HUES6 (cell line): ENCODE measurements around the gene U2SURP.
"Not testable (repeated sequence)": the region's sequence is repeated elsewhere in the genome, so short reads cannot be mapped to it uniquely, and the experiment has no call there.

ENCODE experiments used
- H3K27ac ChIP-seq: 2 replicates; pipeline ENCODE4 v1.7.0; 2013; ENCODE audit warnings: low read depth, mild to moderate bottlenecking, low read length, inconsistent platforms
- H3K27me3 ChIP-seq: 2 replicates; pipeline ENCODE4 v1.6.1; 2013; ENCODE audit warnings: low read length; ENCODE audit not compliant: control insufficient read depth, insufficient read depth
- H3K36me3 ChIP-seq: 2 replicates; pipeline ENCODE4 v1.6.1; 2013; ENCODE audit warnings: low read length; ENCODE audit not compliant: control insufficient read depth, insufficient read depth
- H3K4me1 ChIP-seq: 2 replicates; pipeline ENCODE4 v1.6.1; 2013; ENCODE audit warnings: low read length; ENCODE audit not compliant: control insufficient read depth, insufficient read depth
- H3K4me3 ChIP-seq: 2 replicates; pipeline ENCODE4 v1.5.1; 2013; ENCODE audit warnings: low read depth, low read length
- H3K9ac ChIP-seq: one replicate; pipeline ENCODE4 v1.6.1; 2013; ENCODE audit warnings: mild to moderate bottlenecking, low read length
- H3K9me3 ChIP-seq: 2 replicates; pipeline ENCODE4 v1.6.1; 2013; ENCODE audit warnings: low read depth, low read length; ENCODE audit not compliant: control insufficient read depth, insufficient read depth

U2SURP gene

GRCh38 chr3:143014921-143015320, 13.6 kb downstream of the U2SURP start:
- Histone ChIP-seq H3K27ac (no peak overlapping the region), H3K9me3 (no peaks in the 10 kb centered on the region), H3K4me3 (no peak overlapping the region), H3K4me1 (no peaks in the 10 kb centered on the region), H3K27me3 (no peaks in the 10 kb centered on the region), H3K9ac (no peak overlapping the region), H3K36me3 (peaks cover 81% of the 10 kb centered on the region)

GRCh38 chr3:143016321-143016972, 15.1 kb downstream of the U2SURP start:
- Histone ChIP-seq H3K27me3 (no peaks in the 10 kb centered on the region), H3K9ac (no peak overlapping the region), H3K9me3 (no peaks in the 10 kb centered on the region), H3K36me3 (peaks cover 90% of the 10 kb centered on the region), H3K27ac (no peak overlapping the region), H3K4me1 (no peaks in the 10 kb centered on the region), H3K4me3 (no peak overlapping the region)

- Histone ChIP-seq H3K36me3 (peaks cover 99% of the 10 kb centered on the region), H3K9me3 (no peaks in the 10 kb centered on the region), H3K9ac (no peak overlapping the region), H3K4me1 (no peaks in the 10 kb centered on the region), H3K27ac (no peak overlapping the region), H3K27me3 (no peaks in the 10 kb centered on the region), H3K4me3 (no peak overlapping the region)
These were observed 23.1 kb downstream of the U2SURP start for GRCh38 chr3:143024351-143024960.

GRCh38 chr3:143031327-143031726, 30.0 kb downstream of the U2SURP start:
- Histone ChIP-seq H3K4me1 (no peaks in the 10 kb centered on the region), H3K36me3 (peaks cover 97% of the 10 kb centered on the region), H3K9me3 (no peaks in the 10 kb centered on the region), H3K4me3 (no peak overlapping the region), H3K9ac (no peak overlapping the region), H3K27ac (no peak overlapping the region), H3K27me3 (no peaks in the 10 kb centered on the region)

GRCh38 chr3:143031796-143032387, 30.5 kb downstream of the U2SURP start:
- H3K4me1 ChIP-seq, H3K27ac ChIP-seq, H3K9ac ChIP-seq, H3K4me3 ChIP-seq, H3K9me3 ChIP-seq, H3K27me3 ChIP-seq: not testable (repeated sequence)
- H3K36me3 ChIP-seq, result peaks cover 97% of the 10 kb centered on the region

- Histone ChIP-seq H3K27me3 (no peaks in the 10 kb centered on the region), H3K27ac (no peak overlapping the region), H3K4me1 (no peaks in the 10 kb centered on the region), H3K36me3 (peaks cover 91% of the 10 kb centered on the region), H3K9ac (no peak overlapping the region), H3K9me3 (no peaks in the 10 kb centered on the region), H3K4me3 (no peak overlapping the region)
These were observed 34.3 kb downstream of the U2SURP start for GRCh38 chr3:143035466-143036211.

- H3K9ac ChIP-seq, result no peak overlapping the region
- H3K27ac ChIP-seq, result no peak overlapping the region
- H3K4me1 ChIP-seq, result no peaks in the 10 kb centered on the region
- no peaks in the 10 kb centered on the region for H3K27me3 ChIP-seq
- no peaks in the 10 kb centered on the region for H3K9me3 ChIP-seq
- peaks cover 91% of the 10 kb centered on the region for H3K36me3 ChIP-seq
- H3K4me3 ChIP-seq, result no peak overlapping the region
These were observed 35.2 kb downstream of the U2SURP start for GRCh38 chr3:143036557-143036956.

GRCh38 chr3:143037867-143038266, 36.5 kb downstream of the U2SURP start:
- Histone ChIP-seq H3K9ac (no peak overlapping the region), H3K27ac (no peak overlapping the region), H3K9me3 (no peaks in the 10 kb centered on the region), H3K27me3 (no peaks in the 10 kb centered on the region), H3K36me3 (peaks cover 91% of the 10 kb centered on the region), H3K4me3 (no peak overlapping the region), H3K4me1 (no peaks in the 10 kb centered on the region)

GRCh38 chr3:143040261-143040879, 39.0 kb downstream of the U2SURP start:
- Histone ChIP-seq H3K27ac (no peak overlapping the region), H3K36me3 (peaks cover 91% of the 10 kb centered on the region), H3K27me3 (no peaks in the 10 kb centered on the region), H3K9me3 (0 out of 2 replicates have a peak, but pooled peaks cover under 1% of the 10 kb centered on the region), H3K4me1 (no peaks in the 10 kb centered on the region), H3K9ac (no peak overlapping the region), H3K4me3 (no peak overlapping the region)

- H3K27me3 ChIP-seq, result no peaks in the 10 kb centered on the region
- H3K27ac ChIP-seq, result no peak overlapping the region
- H3K4me1 ChIP-seq, result no peaks in the 10 kb centered on the region
- no peak overlapping the region for H3K9ac ChIP-seq
- H3K9me3 ChIP-seq, result peaks cover 4% of the 10 kb centered on the region; the same call in 1 of the 2 replicates
- H3K4me3 ChIP-seq, result no peak overlapping the region
- H3K36me3 ChIP-seq, result peaks cover 81% of the 10 kb centered on the region
These were observed 40.5 kb downstream of the U2SURP start for GRCh38 chr3:143041903-143042302.
